CD4-positive, alpha-beta memory T cell (primary cell): ENCODE results near the gene ZNF33B. TPM values are rescaled to one million over a fixed set of nuclear protein-coding genes. Genes with fewer than 3 reads are reported as not detected.

Experiments used
- CTCF ChIA-PET: fragments of 350-600 bp; sonication (Branson Sonifier 250); formaldehyde crosslinking; loops from one replicate; lab custom pipeline; 2021; ENCODE audit warnings: inconsistent platforms; ENCODE audit not compliant: partially characterized antibody; lab: Charles Lee
- POLR2A ChIA-PET: fragments of 350-600 bp; sonication (Branson Sonifier 250); formaldehyde crosslinking; loops from one replicate; lab custom pipeline; 2021; ENCODE audit not compliant: partially characterized antibody; lab: Charles Lee
- DNase-seq, 5 donors: peaks; one replicate each; pipeline versions ENCODE4 v3.0.0 to v3.0.0-alpha.2; 2020 to 2022; ENCODE audit warnings: mixed read lengths in 1 of 5
- H3K27ac ChIP-seq: one replicate; pipeline ENCODE4 v1.7.0; 2013; ENCODE audit warnings: low read depth, low read length
- H3K27me3 ChIP-seq: 2 replicates; pipeline ENCODE4 v1.7.0; 2013; ENCODE audit warnings: mild to moderate bottlenecking, low read length, moderate library complexity; ENCODE audit not compliant: insufficient read depth
- H3K36me3 ChIP-seq: 2 replicates; pipeline ENCODE4 v1.7.0; 2013; ENCODE audit warnings: mild to moderate bottlenecking, low read length, moderate library complexity; ENCODE audit not compliant: insufficient read depth
- H3K4me1 ChIP-seq: 2 replicates; pipeline ENCODE4 v1.7.0; 2013; ENCODE audit warnings: mild to moderate bottlenecking, low read length, moderate library complexity; ENCODE audit not compliant: insufficient read depth
- H3K4me3 ChIP-seq, 2 donors: one replicate each; pipeline ENCODE4 v1.7.0; 2013; ENCODE audit warnings: low read length in 2 of 2, mild to moderate bottlenecking in 1 of 2
- H3K9me3 ChIP-seq, 2 donors: one replicate each; pipeline ENCODE4 v1.7.0; 2013; ENCODE audit warnings: low read length in 2 of 2, control low read depth in 1 of 2; ENCODE audit not compliant: control insufficient read depth in 1 of 2
- H3K27ac Mint-ChIP-seq, 7 donors: one replicate each; pipeline ENCODE4 v1.8.0; 2020 to 2021; ENCODE audit warnings: mixed read lengths in 7 of 7, mild to moderate bottlenecking in 6 of 7, inconsistent platforms in 3 of 7, moderate library complexity in 3 of 7
- H3K27me3 Mint-ChIP-seq, 2 donors: one replicate each; pipeline ENCODE4 v1.8.0; 2020 to 2021; ENCODE audit warnings: mixed read lengths in 2 of 2
- H3K36me3 Mint-ChIP-seq, 2 donors: one replicate each; pipeline ENCODE4 v1.8.0; 2020 to 2021; ENCODE audit warnings: mixed read lengths in 2 of 2, inconsistent platforms in 1 of 2, mild to moderate bottlenecking in 1 of 2
- H3K4me1 Mint-ChIP-seq, 4 donors: one replicate each; pipeline ENCODE4 v1.8.0; 2020 to 2021; ENCODE audit warnings: mixed read lengths in 4 of 4, mild to moderate bottlenecking in 1 of 4
- H3K4me3 Mint-ChIP-seq, 8 donors: one replicate each; pipeline ENCODE4 v1.8.0; 2020 to 2021; ENCODE audit warnings: mixed read lengths in 8 of 8, mild to moderate bottlenecking in 7 of 8, moderate library complexity in 6 of 8, inconsistent platforms in 3 of 8
- H3K9me3 Mint-ChIP-seq, 8 donors: one replicate each; pipeline ENCODE4 v1.8.0; 2020 to 2021; ENCODE audit warnings: mixed read lengths in 8 of 8, mild to moderate bottlenecking in 5 of 8, inconsistent platforms in 3 of 8, moderate library complexity in 1 of 8
- intact Hi-C: fragments of 100-400 bp; cut with micrococcal nuclease; formaldehyde crosslinking; loops from one replicate; pipeline ENCODE4 v1.15.1; 2023
- polyA plus RNA-seq, 2 donors: library from polyadenylated mRNA; unstranded; fragments of 300-500 nt; fragmentation: Illumina TruSeq; gene quantifications; one replicate each; pipeline ENCODE4 v1.2.3, GENCODE V29; 2021
- total RNA-seq, 2 experiments: library from RNA; stranded (reverse); gene quantifications; one replicate each; pipeline ENCODE4 v1.2.3, GENCODE V29; 2021

ZNF33B gene
- total and polyA plus RNA-seq, 4 experiments from 2014 or later: 11.7 to 76.4 (median 46.9) TPM

DNA sequence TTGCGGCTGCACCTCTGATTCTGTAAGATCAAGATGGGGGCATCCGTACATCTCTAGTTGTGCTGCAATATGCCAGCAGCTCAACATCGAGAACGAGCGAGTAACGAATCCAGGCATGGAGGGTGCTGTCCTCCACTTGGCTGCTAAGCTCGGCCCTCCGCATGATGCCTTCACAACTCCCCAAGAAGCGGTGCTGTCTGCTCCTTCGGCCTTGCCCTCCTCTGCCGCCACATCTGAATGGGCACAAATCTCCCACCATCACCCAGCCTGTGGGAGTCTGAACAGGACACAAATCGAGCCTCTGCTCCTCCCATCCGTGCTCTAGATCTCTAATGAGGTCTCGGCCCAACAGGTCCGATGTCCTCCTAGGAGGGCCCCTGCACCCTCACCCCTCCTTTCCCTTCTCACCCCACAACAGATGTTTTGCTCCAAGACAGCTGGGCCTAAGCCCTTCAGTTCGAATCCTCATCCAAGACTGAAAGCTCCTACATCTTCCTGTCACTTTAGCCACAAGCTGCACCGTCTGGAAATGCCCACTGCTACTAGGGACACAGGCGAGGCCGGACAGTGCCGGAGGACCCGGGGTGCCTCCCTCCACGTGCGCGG lies 86.7 kb downstream of the ZNF33B start:
- Histone ChIP-seq H3K36me3 (no peaks in the 10 kb centered on the region), H3K9me3 (no peaks in the 10 kb centered on the region), H3K27me3 (no peaks in the 10 kb centered on the region), H3K4me1 (peaks cover 34% of the 10 kb centered on the region), H3K4me3 (peak overlapping the region; percentile 96 to 100), H3K27ac (peak overlapping the region; percentile 83)
- Mint-ChIP-seq H3K27ac (peak overlapping the region; percentile 88 to 98 (median 97)), H3K27me3 (no peaks in the 10 kb centered on the region), H3K4me3 (peak overlapping the region; percentile 97 to 100 (median 98)), H3K36me3 (peaks cover 39 to 42% of the 10 kb centered on the region in 2 donors), H3K9me3 (peaks cover 2 to 9% (median 4%) of the 10 kb centered on the region in 8 donors), H3K4me1 (peaks cover 39 to 53% (median 46%) of the 10 kb centered on the region in 4 donors)
- intact Hi-C loops: loop anchor here (1.0 to 2.0 kb wide), 3 partner anchors 87 to 1023 kb away; partner anchors contain the start of genes CSGALNACT2, ZNF239 and ZNF33B
- POLR2A ChIA-PET: interaction anchor here (0.7 to 1.3 kb wide), 2 partner anchors 87 to 586 kb away, joined by 3 read pairs; partner anchors contain the start of genes CSGALNACT2 and ZNF33B
- peak in 2 of 5 donors; percentile 2 to 5 for DNase-seq
- CTCF ChIA-PET: no interaction called here

DNA sequence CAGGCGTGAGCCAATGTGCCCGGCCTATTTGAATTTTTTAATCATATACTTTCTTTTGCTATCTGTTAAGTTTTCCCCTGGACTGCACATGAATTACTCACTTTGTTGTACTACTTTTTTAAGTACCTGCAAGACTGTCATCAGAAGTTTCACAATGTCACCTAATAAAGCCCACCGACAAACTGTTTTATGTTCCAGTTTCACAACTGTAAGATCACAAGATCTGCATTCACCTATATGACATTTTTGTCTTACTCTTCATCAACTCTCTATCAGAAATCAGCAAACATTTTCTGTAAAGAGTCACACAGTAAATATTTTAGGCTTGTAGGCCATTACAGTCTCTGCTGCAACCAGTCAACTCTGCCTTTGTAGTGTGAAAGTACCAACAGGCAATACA lies 88.5 kb downstream of the ZNF33B start:
- intact Hi-C loops: no loop called here
- POLR2A ChIA-PET: no interaction called here
- H3K4me1 Mint-ChIP-seq: peaks cover 42 to 55% (median 50%) of the 10 kb centered on the region in 4 donors
- H3K27me3 Mint-ChIP-seq: no peaks in the 10 kb centered on the region
- peaks cover 34% of the 10 kb centered on the region for H3K4me1 ChIP-seq
- peaks cover 50 to 52% of the 10 kb centered on the region in 2 donors for H3K36me3 Mint-ChIP-seq
- no peak overlapping the region for H3K4me3 ChIP-seq
- peak overlapping the region in 5 of 8 donors; percentile 1 to 99 (median 25) for H3K4me3 Mint-ChIP-seq
- peak overlapping the region in 1 of 7 donors; percentile 2 for H3K27ac Mint-ChIP-seq
- H3K36me3 ChIP-seq: peaks cover 5% of the 10 kb centered on the region
- no peak overlapping the region for H3K27ac ChIP-seq
- no peak for DNase-seq
- peaks cover 3 to 17% (median 13%) of the 10 kb centered on the region in 8 donors for H3K9me3 Mint-ChIP-seq
- H3K27me3 ChIP-seq: no peaks in the 10 kb centered on the region
- CTCF ChIA-PET: no interaction called here
- H3K9me3 ChIP-seq: peaks cover 0 to 4% of the 10 kb centered on the region in 2 donors

DNA sequence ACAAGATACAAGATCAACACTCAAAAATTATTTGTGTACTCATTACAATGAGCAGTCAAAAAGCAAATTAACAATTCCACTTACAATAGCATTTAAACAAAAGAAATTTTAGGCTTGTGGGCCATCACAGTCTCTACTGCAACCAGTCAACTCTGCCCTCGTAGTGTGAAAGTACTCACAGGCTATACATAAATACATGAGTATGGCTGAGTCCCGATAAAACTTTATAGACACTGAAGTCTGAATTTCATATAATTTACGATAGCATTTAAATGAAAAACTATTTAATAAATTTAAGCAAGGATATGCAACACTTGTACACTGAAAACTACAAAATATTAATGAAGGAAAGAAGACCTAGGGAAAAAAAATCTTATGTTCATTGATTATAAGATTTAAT lies 90.1 kb downstream of the ZNF33B start:
- Mint-ChIP-seq H3K36me3 (peaks cover 64 to 68% of the 10 kb centered on the region in 2 donors), H3K4me1 (peaks cover 40 to 52% (median 48%) of the 10 kb centered on the region in 4 donors), H3K9me3 (peaks cover 3 to 33% (median 27%) of the 10 kb centered on the region in 8 donors), H3K27me3 (no peaks in the 10 kb centered on the region), H3K4me3 (no peak overlapping the region), H3K27ac (no peak overlapping the region)
- ChIA-PET POLR2A (no interaction called here), CTCF (no interaction called here)
- no peak for DNase-seq
- Histone ChIP-seq H3K27me3 (no peaks in the 10 kb centered on the region), H3K27ac (no peak overlapping the region), H3K4me3 (no peak overlapping the region), H3K36me3 (peaks cover 7% of the 10 kb centered on the region), H3K9me3 (peaks cover 0 to 15% of the 10 kb centered on the region in 2 donors), H3K4me1 (peaks cover 32% of the 10 kb centered on the region)
- intact Hi-C loops: no loop called here

DNA sequence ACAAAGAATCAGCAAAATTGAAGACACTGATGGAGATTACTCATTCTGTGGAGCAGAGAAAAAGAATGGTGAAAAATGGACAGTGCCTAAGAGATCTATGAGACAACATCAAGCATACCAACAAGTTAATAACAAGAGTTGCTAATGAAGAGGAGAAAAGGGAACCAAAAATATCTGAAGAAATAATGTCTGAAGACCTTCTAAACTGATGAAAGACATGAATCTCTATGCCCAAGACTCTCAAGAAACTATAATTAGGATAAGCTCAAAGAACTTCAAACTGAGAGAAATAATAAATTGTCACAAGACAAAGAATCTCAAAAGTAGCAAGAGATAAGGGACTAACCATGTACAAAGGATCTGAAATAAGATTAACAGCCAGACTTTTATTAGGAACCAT lies 93.4 kb downstream of the ZNF33B start:
- Mint-ChIP-seq H3K4me1 (peaks cover 18 to 29% (median 26%) of the 10 kb centered on the region in 4 donors), H3K27me3 (no peaks in the 10 kb centered on the region), H3K36me3 (peaks cover 71 to 92% of the 10 kb centered on the region in 2 donors), H3K4me3 (peak overlapping the region in 2 of 8 donors; percentile 27 to 47), H3K27ac (peak overlapping the region in 1 of 7 donors; percentile 53), H3K9me3 (peaks cover 3 to 63% (median 53%) of the 10 kb centered on the region in 8 donors)
- peaks cover 6% of the 10 kb centered on the region for H3K4me1 ChIP-seq
- H3K4me3 ChIP-seq: no peak overlapping the region
- no peak for DNase-seq
- POLR2A ChIA-PET: no interaction called here
- H3K9me3 ChIP-seq: peaks cover 0 to 21% of the 10 kb centered on the region in 2 donors
- intact Hi-C loops: no loop called here
- CTCF ChIA-PET: no interaction called here
- H3K27ac ChIP-seq: no peak overlapping the region
- H3K36me3 ChIP-seq: peaks cover 7% of the 10 kb centered on the region
- H3K27me3 ChIP-seq: no peaks in the 10 kb centered on the region

GRCh38 chr10:42543840-42544372 lies 94.5 kb downstream of the ZNF33B start:
- no peaks in the 10 kb centered on the region for H3K27me3 ChIP-seq
- no peak for DNase-seq
- H3K9me3 ChIP-seq: peaks cover 0 to 21% of the 10 kb centered on the region in 2 donors
- Mint-ChIP-seq H3K4me1 (peaks cover 12 to 24% (median 18%) of the 10 kb centered on the region in 4 donors), H3K36me3 (peaks cover 69 to 90% of the 10 kb centered on the region in 2 donors), H3K27ac (no peak overlapping the region), H3K4me3 (no peak overlapping the region), H3K27me3 (no peaks in the 10 kb centered on the region), H3K9me3 (peaks cover 3 to 65% (median 54%) of the 10 kb centered on the region in 8 donors)
- CTCF ChIA-PET: no interaction called here
- no peak overlapping the region for H3K27ac ChIP-seq
- no peak overlapping the region for H3K4me3 ChIP-seq
- POLR2A ChIA-PET: no interaction called here
- intact Hi-C loops: no loop called here
- H3K4me1 ChIP-seq: peaks cover 2% of the 10 kb centered on the region
- H3K36me3 ChIP-seq: peaks cover 16% of the 10 kb centered on the region

Other genes starting within 250 kb of the ZNF33B start
- 10 to 100 TPM; 17.3 to 18.9 TPM for gene BMS1, start 144.2 kb upstream of the ZNF33B start, total RNA-seq
- gene BMS1, start 144.2 kb upstream of the ZNF33B start, polyA plus RNA-seq: 10 to 100 TPM in 1 of 2 donors, 1 to 10 TPM in 1; 7.1 to 18.2 TPM